Stimulated activated CD4-positive, alpha-beta T cell treated with anti-CD3 and anti-CD28 coated beads, Interleukin-1b, Interleukin-23, amount 100 ng/mL, for 24 hours (primary cell): Measurements from ENCODE around the gene LETMD1.
"Not testable (repeated sequence)": the region's sequence is repeated elsewhere in the genome, so short reads cannot be mapped to it uniquely, and the experiment has no call there.

ENCODE experiments used
- DNase-seq, 4 experiments: peaks; one replicate each; pipeline ENCODE4 v3.0.0-alpha.2; 2020; ENCODE audit warnings: low read depth in 4 of 4, low spot score in 1 of 4

The LETMD1 gene

GRCh38 chr12:51047655-51048540 is at the start of gene LETMD1:
TSS of gene LETMD1 (plus strand) at chr12:51048327. CDS start at chr12:51048357, 30 bp downstream.
- DNase-seq = peak; percentile 60 to 82 (median 76)

- no peak for DNase-seq
Measured at GRCh38 chr12:50999093-50999492, 49.0 kb upstream of the LETMD1 start.

GRCh38 chr12:51000245-51000644 is 47.9 kb upstream of the LETMD1 start:
- DNase-seq = peak in 1 of 4 experiments; percentile 10

GRCh38 chr12:51001799-51002198 is 46.3 kb upstream of the LETMD1 start:
- DNase-seq = no peak

- DNase-seq = no peak
Measured at GRCh38 chr12:51004504-51004903, 43.6 kb upstream of the LETMD1 start.

GRCh38 chr12:51005030-51005429 is 43.1 kb upstream of the LETMD1 start:
- DNase-seq = no peak

GRCh38 chr12:51005671-51006070 is 42.5 kb upstream of the LETMD1 start:
- DNase-seq = no peak

- DNase-seq = no peak
Measured at GRCh38 chr12:51008329-51009055, 39.6 kb upstream of the LETMD1 start.

GRCh38 chr12:51009056-51009440 is 39.1 kb upstream of the LETMD1 start:
- peak in 2 of 4 experiments; percentile 34 to 38 for DNase-seq

- DNase-seq = no peak
Measured at GRCh38 chr12:51011955-51012354, 36.2 kb upstream of the LETMD1 start.

GRCh38 chr12:51012570-51013236 is 35.4 kb upstream of the LETMD1 start:
- no peak for DNase-seq

- DNase-seq = no peak
Measured at GRCh38 chr12:51013441-51013840, 34.7 kb upstream of the LETMD1 start.

- not testable (repeated sequence) for DNase-seq
Measured at GRCh38 chr12:51014467-51014866, 33.7 kb upstream of the LETMD1 start.

- no peak for DNase-seq
Measured at GRCh38 chr12:51017452-51017851, 30.7 kb upstream of the LETMD1 start.

- no peak for DNase-seq
Measured at GRCh38 chr12:51018956-51019355, 29.2 kb upstream of the LETMD1 start.

- no peak for DNase-seq
Measured at GRCh38 chr12:51019927-51020326, 28.2 kb upstream of the LETMD1 start.

GRCh38 chr12:51020448-51021182 is 27.5 kb upstream of the LETMD1 start:
- no peak for DNase-seq

GRCh38 chr12:51021694-51022093 is 26.4 kb upstream of the LETMD1 start:
- DNase-seq = no peak

GRCh38 chr12:51023625-51024382 is 24.3 kb upstream of the LETMD1 start:
- no peak for DNase-seq

GRCh38 chr12:51025338-51025835 is 22.7 kb upstream of the LETMD1 start:
- no peak for DNase-seq
